HG03558 (cell line): ENCODE results near the gene TMEM42.

Experiments
- ATAC-seq: cut with Tn5 transposase; IDR thresholded peaks from one replicate; pipeline ENCODE4 v1.9.1; 2021; ENCODE audit warnings: moderate number of reproducible peaks; ENCODE audit not compliant: unreplicated experiment; ENCODE audit errors: extremely low read depth

Gene TMEM42

DNA sequence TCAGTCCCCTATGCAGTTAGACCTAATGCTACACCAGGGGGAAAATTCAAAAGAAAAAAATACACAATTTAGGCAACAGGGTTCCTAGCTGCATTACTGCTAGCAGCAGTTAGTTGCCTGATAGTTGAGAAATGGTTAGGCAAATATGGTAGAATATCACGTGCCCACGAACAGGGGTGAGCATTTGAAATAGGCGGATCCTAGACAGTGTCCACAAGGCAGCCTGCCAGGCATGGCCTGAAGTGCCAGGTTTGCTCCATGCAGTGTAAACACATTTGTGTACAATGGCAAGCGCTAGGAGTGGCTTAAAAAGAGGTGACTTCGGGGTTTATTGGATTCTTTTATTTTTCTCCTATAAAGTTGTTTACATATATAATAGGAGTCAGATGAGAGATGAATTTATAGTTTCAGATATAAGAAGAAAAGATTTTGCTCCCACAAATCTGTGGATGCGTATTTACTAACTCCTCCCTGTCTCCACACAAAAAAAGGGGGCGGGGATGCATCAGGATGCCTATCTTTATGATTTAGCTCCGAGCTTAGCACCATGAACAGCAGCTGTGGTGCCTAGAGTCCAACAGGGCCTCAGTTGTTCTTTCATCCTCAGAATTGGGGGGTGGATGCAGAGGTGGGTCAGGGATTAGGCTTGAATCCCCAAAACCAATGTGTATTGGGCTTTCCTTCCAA, 8.8 kb downstream of the TMEM42 start:
- ATAC-seq, result no peak

- no peak for ATAC-seq
These were observed 12.6 kb downstream of the TMEM42 start, which contains the start of gene TGM4 for GRCh38 chr3:44874308-44874707. TSS of gene TGM4 (plus strand) at chr3:44874608. CDS start at chr3:44874679, 71 bp downstream.

DNA sequence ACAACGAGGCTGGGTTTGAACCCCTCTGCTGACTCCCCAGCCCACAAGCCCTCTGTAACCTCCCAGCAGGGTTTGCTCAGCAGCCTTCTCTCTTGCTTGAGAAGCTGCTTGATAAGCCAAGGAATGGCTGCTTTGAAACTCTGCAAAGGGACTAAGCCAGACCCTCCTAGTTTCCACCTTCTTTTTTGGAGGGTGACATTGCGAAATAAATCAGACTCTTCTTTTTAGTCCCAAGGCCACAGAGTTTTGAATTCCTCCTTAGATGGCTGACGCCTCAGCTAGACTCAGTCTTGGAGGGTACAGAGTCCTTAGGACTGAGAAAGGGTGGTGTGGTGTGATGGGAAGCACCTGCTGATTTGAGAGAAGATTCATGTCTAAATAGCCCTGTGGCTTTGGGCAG, 13.9 kb downstream of the TMEM42 start:
- ATAC-seq, result no peak

DNA sequence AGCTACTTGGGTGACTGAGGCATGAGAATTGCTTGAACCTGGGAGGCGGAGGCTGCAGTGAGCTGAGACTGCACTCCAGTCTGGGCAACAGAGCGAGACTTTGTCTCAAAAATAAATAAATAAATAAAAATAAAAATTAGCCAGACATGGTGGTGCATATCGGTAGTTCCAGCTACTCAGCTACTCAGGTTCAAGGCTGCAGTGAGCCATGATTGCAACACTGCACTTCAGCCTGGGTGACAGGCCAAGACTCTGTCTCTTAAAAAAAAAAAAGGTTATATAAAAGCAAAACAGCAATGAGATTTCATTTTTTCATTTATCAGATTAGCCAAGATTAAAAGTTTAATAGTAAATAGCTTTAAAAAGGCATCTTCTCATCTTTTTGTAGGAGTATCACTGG, 15.6 kb downstream of the TMEM42 start:
- no peak for ATAC-seq

GRCh38 chr3:44880284-44880683, 18.6 kb downstream of the TMEM42 start:
- no peak for ATAC-seq

- ATAC-seq, result no peak
These were observed 21.7 kb downstream of the TMEM42 start for GRCh38 chr3:44883213-44883955.

DNA sequence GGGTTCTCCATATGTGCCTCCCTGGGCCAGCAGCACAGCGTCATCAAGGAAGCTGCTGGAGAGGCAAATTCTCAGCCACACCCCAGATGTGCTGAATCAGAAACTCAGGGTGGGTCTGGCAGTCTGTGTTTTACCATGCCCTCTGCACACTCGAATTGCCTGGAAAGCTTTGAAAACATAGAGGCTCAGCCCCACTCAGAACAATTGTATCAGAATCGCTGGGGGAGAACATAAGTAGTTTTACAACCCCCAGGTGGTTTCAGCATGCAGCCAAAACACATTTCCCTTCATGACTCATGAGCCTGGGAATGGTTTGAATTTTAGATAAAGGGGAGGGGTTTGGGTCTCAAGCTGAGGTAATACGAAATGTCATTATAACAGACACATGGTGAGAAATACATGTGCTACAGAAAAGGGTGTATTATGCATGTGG, 22.3 kb downstream of the TMEM42 start:
- no peak for ATAC-seq

DNA sequence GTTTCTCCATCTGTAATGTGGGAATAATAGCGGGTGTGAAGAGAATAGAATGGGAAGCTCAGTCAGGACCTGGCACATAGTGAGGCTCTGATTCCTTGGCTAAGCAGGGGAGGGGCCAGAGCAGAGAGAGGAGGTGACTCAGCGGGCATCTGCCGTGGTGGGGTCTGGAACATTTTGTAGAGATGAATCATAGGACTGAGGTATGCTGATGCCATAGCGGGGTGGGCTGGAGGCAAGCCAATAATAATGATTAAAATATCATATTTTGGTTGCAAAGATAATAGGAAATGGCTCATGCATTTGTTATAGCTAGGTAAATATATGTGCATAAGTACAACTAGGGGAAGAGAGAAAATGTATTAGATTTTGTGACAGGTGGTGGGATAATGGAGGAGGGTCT, 23.9 kb downstream of the TMEM42 start:
- no peak for ATAC-seq

DNA sequence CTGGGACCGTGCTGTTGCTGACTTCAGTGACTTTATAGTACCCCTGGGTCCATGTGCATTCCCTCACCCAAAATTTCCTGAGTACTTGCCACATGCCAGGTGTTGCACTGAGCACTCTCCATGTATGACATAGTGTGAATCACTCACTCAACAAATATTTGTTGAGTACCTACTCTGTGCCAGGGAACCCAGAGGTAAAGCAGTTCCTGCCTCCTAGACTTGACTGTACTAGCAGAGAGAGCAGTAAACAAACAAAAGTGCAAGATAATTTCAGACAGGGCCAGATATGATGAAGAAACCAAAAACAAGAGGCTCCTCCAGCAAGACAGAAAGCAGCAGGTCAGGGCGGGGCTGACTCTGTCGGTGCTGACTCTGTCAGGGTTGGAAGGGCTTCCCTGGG, 24.8 kb downstream of the TMEM42 start:
- no peak for ATAC-seq

- no peak for ATAC-seq
These were observed 25.4 kb downstream of the TMEM42 start for GRCh38 chr3:44887101-44887500.

- no peak for ATAC-seq
These were observed 28.5 kb downstream of the TMEM42 start for GRCh38 chr3:44890258-44890657.

DNA sequence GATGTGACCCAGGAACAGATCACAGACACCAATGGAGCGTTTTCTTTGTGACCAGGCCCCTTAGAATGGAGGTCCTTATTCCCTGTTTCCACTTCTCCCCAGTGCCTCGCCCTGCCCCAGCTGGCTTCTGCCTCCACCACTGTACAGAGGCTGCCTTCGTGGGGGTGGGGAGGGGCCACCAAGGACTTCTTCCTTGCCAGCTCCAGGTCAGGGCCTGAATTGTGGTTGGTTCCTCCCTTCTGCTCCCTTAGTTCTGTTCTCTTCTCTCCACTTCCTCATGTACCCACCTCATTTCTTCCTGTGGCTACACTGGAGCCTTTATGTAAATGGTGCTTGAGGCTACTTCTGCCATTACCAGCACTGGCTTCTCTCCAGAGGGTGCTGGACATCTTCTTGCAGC, 29.1 kb downstream of the TMEM42 start:
- ATAC-seq, result no peak

DNA sequence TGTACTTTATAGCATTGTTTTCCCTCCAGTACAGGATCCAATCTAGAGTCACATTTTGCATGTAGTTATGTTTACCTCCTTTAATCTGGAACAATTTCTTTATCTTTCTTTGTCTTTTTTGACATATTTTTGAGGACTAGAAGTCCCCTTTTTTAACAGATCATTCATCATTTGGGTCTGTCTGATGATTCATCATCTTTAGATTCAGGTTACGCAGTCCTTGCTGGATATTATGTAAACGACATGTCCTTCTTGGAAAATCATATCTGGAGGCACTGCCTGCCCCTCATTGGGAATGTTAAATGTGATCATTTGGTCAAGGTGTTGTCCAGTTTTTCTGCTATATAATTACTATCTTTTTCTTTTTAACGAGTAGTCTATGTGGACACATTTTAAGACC, 31.0 kb downstream of the TMEM42 start:
- no peak for ATAC-seq

DNA sequence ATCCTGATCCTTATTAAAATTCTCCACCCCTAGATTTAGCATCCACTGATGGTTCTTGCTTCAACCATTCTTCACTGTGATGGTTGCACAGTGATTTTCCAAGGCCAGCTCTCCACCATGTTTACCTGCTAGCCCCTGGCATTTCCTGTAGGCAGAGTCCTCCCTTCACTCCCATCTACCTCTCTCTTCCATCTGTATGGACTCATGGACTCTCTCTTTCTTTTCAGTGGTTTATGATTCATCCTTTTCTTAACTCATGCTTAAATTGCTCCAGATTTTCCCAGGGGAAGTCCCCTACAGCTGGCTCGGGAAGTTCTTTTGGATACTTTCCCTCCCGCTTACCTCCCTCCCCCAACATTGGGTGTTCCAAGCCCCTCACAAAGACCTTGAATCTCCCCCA, 31.4 kb downstream of the TMEM42 start:
- no peak for ATAC-seq

GRCh38 chr3:44894485-44894884, 32.8 kb downstream of the TMEM42 start:
- ATAC-seq, result no peak

- ATAC-seq, result no peak
These were observed 34.7 kb downstream of the TMEM42 start for GRCh38 chr3:44896440-44896839.

- ATAC-seq, result no peak
These were observed 38.1 kb downstream of the TMEM42 start for GRCh38 chr3:44899683-44900367.

GRCh38 chr3:44902628-44903027, 40.9 kb downstream of the TMEM42 start:
- no peak for ATAC-seq

DNA sequence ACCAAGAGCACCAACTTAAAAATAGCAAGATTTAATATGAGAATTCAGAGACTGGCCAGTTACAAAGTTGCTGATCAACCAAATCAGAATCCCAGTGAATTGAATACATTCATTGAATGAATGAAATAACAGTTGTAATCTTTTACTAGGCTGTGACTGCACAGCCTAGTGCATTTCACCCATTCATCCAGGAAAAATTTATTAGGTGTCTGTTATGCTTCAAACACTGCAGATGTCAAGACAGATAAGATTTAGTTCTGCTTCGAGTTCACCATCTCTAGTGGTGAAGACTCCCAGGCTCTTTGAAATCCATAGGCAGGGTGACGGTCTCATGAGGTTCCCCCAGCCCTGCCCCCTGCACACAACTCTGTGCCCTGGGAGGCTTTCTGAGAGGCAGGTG, 41.6 kb downstream of the TMEM42 start:
- ATAC-seq, result no peak

DNA sequence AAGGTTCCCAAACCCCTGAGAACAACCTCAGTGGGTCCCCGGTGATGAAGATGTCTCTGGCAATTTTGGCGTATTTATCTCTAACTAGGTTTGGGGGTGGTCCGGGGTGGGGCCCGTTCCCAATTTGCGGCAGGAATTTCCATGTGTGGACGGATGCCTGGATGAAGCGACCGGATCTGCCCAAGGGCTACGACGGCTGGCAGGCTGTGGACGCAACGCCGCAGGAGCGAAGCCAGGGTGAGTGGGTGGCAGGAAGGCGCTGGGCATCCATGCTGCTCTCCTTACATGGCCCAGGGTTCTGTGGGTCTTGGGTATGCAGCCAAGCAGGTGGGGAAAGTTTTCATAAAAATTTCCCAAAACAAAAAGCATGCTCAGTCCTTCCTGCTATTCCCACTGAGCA, 42.0 kb downstream of the TMEM42 start:
- ATAC-seq, result no peak

- no peak for ATAC-seq
These were observed 43.9 kb downstream of the TMEM42 start for GRCh38 chr3:44905446-44906157.
